ENCODE measurements around the gene ZNF322.

Gene ZNF322

DNA sequence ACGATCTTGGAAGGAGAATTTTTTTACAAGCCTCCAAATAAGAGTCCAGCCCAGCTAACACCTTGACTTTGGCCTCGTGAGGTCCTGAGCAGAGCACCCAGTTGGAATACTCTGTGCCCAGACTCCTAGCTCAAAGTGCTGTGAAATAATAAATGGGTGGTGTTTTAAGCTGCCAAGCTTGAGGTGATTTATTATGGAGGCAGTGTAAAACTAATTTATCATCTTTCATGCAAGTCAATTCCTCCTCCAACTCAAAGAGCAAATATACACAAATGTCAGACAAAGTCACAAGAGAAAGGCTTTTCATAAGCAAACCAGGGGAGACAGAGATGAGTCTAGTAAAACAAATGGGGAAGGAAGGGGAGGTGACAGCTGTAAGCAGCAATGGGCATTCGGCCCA, 50.1 kb downstream of the ZNF322 start:
- no peak for DNase-seq (ENCODE audit: low read depth)
- H3K4me3 ChIP-seq (ENCODE audit: control insufficient read depth, low read depth, low read length), result no peak overlapping the region
- TF ChIP-seq, protein P1, sequence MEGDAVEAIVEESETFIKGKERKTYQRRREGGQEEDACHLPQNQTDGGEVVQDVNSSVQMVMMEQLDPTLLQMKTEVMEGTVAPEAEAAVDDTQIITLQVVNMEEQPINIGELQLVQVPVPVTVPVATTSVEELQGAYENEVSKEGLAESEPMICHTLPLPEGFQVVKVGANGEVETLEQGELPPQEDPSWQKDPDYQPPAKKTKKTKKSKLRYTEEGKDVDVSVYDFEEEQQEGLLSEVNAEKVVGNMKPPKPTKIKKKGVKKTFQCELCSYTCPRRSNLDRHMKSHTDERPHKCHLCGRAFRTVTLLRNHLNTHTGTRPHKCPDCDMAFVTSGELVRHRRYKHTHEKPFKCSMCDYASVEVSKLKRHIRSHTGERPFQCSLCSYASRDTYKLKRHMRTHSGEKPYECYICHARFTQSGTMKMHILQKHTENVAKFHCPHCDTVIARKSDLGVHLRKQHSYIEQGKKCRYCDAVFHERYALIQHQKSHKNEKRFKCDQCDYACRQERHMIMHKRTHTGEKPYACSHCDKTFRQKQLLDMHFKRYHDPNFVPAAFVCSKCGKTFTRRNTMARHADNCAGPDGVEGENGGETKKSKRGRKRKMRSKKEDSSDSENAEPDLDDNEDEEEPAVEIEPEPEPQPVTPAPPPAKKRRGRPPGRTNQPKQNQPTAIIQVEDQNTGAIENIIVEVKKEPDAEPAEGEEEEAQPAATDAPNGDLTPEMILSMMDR (IDR thresholded peaks at IDR 0.05; ENCODE audit: control insufficient read depth, insufficient read depth, low read depth, low read length, missing control alignments), result no peak

DNA sequence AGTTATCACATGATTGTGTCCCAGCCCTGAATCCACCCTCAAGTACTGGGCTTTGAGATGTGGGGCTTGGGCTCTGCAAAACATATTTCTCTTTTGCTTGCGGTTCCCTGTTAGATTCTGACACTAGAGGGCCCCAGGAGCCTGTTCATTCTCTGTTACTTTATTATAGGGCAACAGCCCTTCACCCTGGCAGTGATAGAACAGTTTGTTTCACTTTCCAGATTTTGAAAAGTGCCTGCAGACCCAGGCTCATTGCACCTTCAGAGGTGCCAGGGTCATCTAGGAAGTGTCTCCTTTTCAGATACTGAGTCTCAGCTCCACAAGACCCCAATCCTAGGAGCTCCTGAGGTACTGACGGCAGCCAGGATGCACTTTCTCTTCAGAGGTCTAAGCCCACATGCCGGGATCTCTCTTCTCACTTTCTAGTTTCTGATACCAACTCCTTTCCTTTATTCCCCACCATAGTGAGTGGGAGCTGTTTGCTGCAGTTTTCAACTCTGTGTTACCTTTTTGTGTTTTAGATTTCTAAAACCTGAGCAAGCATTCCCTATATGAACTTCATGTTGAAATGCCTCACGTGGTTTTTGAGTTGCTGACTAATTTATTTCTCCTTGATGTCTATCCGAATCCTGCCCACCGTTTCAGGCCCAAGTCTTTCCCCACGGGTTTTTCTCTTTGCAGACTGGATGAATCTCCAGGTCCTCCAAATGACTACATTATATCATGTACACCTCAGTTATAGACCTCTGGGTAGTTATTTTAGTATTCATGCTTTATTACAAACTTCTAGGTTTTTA, 51.9 kb downstream of the ZNF322 start:
- TF ChIP-seq, protein P1 (IDR thresholded peaks at IDR 0.05; ENCODE audit: control insufficient read depth, insufficient read depth, low read depth, low read length, missing control alignments), result peak; percentile 87
- peak; percentile 25 for DNase-seq (ENCODE audit: low read depth)
- H3K4me3 ChIP-seq (ENCODE audit: control insufficient read depth, low read depth, low read length), result peak overlapping the region; percentile 36

DNA sequence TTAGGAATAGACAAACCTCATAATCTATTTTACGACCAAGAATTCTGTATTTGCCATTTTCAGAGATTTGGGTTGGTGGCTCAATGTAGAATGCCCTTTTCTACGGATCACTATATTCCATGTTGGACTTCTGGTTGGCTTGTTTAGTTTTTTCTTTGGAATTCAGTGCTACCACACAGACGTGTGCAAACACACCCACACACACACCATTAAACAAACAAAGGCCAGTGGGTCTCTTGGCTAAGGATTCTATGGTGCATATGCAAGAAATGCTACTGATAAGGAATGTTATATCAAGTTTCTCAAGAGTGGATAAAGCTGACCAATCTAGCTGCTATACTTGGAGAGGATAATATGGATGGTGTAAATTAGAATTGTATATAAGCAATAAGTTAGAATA, 54.7 kb downstream of the ZNF322 start:
- H3K4me3 ChIP-seq (ENCODE audit: control insufficient read depth, low read depth, low read length), result no peak overlapping the region
- TF ChIP-seq, protein P1 (IDR thresholded peaks at IDR 0.05; ENCODE audit: control insufficient read depth, insufficient read depth, low read depth, low read length, missing control alignments), result no peak
- DNase-seq (ENCODE audit: low read depth), result no peak

DNA sequence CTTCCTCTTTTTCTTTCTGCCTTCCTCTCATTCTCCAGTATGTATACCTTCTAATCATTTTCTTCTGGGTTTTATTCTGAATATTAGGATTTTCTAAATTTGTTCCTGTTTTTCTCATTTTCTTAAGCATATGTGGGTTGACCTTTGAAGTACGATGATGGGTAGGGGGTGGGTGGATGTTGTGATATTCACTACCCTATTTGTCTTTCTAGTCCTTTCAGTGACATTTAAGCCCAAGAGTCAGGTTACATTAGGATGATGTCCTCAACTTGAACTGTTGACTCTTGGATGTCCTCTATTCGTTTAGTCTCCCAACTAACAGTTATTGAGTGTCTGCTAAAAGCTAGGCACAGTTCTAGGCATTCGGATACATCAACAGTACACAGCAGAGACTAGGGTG, 55.5 kb downstream of the ZNF322 start:
- TF ChIP-seq, protein P1 (IDR thresholded peaks at IDR 0.05; ENCODE audit: control insufficient read depth, insufficient read depth, low read depth, low read length, missing control alignments), result no peak
- no peak overlapping the region for H3K4me3 ChIP-seq (ENCODE audit: control insufficient read depth, low read depth, low read length)
- DNase-seq (ENCODE audit: low read depth), result no peak

DNA sequence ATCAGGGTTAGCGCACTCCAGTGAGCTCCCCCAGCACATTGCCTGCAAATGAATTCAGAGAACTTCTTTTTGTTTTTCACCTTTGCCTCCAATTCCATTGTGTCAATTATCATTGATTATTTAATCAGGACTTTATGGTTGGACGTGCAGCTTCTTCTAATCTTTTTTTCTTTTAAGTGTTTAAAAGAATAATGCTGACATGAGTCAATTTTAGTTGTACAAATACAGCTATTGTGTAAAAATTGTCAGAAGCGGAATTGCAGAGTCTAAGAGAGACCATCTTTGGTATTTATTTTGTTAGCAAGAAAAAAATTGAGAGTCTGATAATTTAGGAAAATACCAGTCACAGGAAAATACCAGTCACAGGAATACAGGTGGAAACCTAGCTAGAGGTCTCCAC, 57.3 kb downstream of the ZNF322 start:
- TF ChIP-seq, protein P1 (IDR thresholded peaks at IDR 0.05; ENCODE audit: control insufficient read depth, insufficient read depth, low read depth, low read length, missing control alignments), result no peak
- no peak overlapping the region for H3K4me3 ChIP-seq (ENCODE audit: control insufficient read depth, low read depth, low read length)
- no peak for DNase-seq (ENCODE audit: low read depth)

DNA sequence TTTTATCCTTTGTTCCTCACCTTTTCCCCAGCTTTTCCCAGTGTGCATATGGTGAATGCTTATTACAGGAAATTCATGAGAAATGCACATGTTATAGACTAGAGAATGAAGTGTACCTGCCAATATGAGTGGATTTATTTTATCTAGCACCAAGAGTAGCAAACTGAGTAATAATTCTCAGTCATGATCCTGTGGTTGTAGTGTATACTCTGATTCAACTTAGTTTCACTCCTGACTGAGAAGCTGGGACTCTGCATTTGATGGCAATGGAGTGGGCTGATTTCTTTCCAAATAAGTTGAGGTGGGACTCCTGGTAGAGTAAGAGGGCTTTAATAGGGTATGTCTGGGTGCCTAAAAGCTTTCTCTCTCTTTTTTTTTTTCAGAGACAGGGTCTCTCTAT, 58.8 kb downstream of the ZNF322 start:
- H3K4me3 ChIP-seq (ENCODE audit: control insufficient read depth, low read depth, low read length), result no peak overlapping the region
- no peak for DNase-seq (ENCODE audit: low read depth)
- TF ChIP-seq, protein P1 (IDR thresholded peaks at IDR 0.05; ENCODE audit: control insufficient read depth, insufficient read depth, low read depth, low read length, missing control alignments), result no peak

Measured in AG09309 (cell line).